HUDEP-2 (cell line): ENCODE measurements around the gene KCNN4.

Experiments used
- DNase-seq, 76 experiments: peaks; one replicate each; lab custom pipeline; 2025; ENCODE audit not compliant: unreplicated experiment in 76 of 76; lab: John Stamatoyannopoulos, UW

The KCNN4 gene

GRCh38 chr19:43776286-43776685, 4.5 kb downstream of the KCNN4 start:
- DNase-seq: no peak

- DNase-seq: no peak
These were observed 5.4 kb downstream of the KCNN4 start for GRCh38 chr19:43775299-43775890.

GRCh38 chr19:43774940-43775258, 5.9 kb downstream of the KCNN4 start:
- DNase-seq: peak in 11 of 76 experiments; percentile 61 to 94 (median 75)

- peak in 74 of 76 experiments; percentile 78 to 99 (median 95) for DNase-seq
These were observed 6.5 kb downstream of the KCNN4 start for GRCh38 chr19:43774103-43774939.

- DNase-seq: no peak
These were observed 7.1 kb downstream of the KCNN4 start for GRCh38 chr19:43773725-43774102.

GRCh38 chr19:43769256-43769655, 11.5 kb downstream of the KCNN4 start:
- no peak for DNase-seq

- peak in 1 of 76 experiments; percentile 33 for DNase-seq
These were observed 12.3 kb downstream of the KCNN4 start for GRCh38 chr19:43768273-43769050.

GRCh38 chr19:43767818-43768217, 13.0 kb downstream of the KCNN4 start:
- DNase-seq: no peak

- no peak for DNase-seq
These were observed 13.5 kb downstream of the KCNN4 start for GRCh38 chr19:43767316-43767715.

GRCh38 chr19:43766755-43767043, 14.1 kb downstream of the KCNN4 start:
- no peak for DNase-seq

GRCh38 chr19:43765109-43765876, 15.5 kb downstream of the KCNN4 start:
- DNase-seq: peak in 1 of 76 experiments; percentile 49

- peak in 1 of 76 experiments; percentile 49 for DNase-seq
These were observed 16.1 kb downstream of the KCNN4 start for GRCh38 chr19:43764684-43765083.

GRCh38 chr19:43763473-43763939, 17.3 kb downstream of the KCNN4 start:
- DNase-seq: peak in 1 of 76 experiments; percentile 23

- DNase-seq: no peak
These were observed 18.0 kb downstream of the KCNN4 start for GRCh38 chr19:43762814-43763213.

- DNase-seq: no peak
These were observed 19.8 kb downstream of the KCNN4 start for GRCh38 chr19:43760941-43761340.

GRCh38 chr19:43759515-43759914, 21.3 kb downstream of the KCNN4 start:
- DNase-seq: no peak

GRCh38 chr19:43755256-43755801, 25.4 kb downstream of the KCNN4 start:
- DNase-seq: peak in 74 of 76 experiments; percentile 44 to 100 (median 82)

GRCh38 chr19:43754503-43755255, 26.1 kb downstream of the KCNN4 start, which contains the start of gene SMG9:
TSS of gene SMG9 (minus strand) at chr19:43754962. CDS start at chr19:43750741, 4,221 bp downstream.
- peak in 75 of 76 experiments; percentile 82 to 100 (median 97) for DNase-seq

- peak in 2 of 76 experiments; percentile 53 to 90 for DNase-seq
These were observed 26.6 kb downstream of the KCNN4 start for GRCh38 chr19:43754253-43754502.
